NCI-H128 (cell line): Measurements from ENCODE around the gene DES.

Experiments
- DNase-seq: peaks from one replicate; lab custom pipeline; 2025; ENCODE audit not compliant: unreplicated experiment; lab: John Stamatoyannopoulos, UW

DES gene

DNA sequence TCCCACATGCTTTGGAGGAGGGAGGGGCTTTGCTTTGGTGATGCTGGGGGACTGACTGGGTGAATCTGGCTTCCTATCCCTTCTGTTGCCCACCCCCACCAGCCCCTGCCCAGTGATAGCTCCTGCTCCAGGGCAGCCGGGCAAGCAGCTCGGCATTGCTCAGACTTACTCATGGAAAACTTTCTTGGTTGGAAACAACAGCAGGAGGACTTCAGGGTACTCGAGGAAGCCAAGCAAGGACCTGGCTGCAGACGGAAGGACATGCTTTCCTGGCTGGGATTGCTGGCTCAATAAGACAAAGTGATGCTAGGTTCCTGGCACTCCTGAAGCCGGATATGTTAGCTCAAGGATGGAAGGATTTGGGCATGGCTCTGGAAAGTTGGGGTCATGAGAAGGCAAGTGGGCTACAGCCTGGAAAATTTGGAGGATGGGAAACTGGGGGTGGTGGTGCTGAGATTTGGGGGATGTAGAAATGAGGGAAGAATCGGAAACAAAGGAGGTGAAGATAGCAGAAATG is 19.6 kb downstream of the DES start:
- no peak for DNase-seq

GRCh38 chr2:219438453-219438852 is 20.3 kb downstream of the DES start:
- no peak for DNase-seq

DNA sequence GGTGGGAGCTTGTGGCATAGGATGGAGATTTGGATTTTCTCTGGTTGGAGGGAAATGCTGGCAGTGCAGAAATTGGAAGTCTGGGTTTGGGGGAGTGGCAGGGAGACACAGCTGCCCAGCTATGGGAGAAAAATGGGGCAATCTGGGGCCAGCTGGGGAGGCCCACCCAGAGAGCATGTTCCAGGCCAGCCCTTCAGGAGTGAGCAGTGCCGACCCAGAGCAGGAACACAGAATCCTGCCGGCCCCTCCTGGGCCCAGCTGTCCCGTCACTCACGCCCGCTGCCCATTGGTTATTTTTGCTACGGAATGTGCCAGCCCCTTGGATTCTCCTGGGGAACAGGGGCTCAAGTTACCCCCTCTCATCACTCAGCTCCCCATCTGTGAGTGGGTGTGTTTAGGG is 21.3 kb downstream of the DES start:
- DNase-seq, result no peak

- DNase-seq, result no peak
These were observed 22.4 kb downstream of the DES start for GRCh38 chr2:219440388-219441256.

GRCh38 chr2:219441451-219442255 is 23.5 kb downstream of the DES start:
- no peak for DNase-seq

DNA sequence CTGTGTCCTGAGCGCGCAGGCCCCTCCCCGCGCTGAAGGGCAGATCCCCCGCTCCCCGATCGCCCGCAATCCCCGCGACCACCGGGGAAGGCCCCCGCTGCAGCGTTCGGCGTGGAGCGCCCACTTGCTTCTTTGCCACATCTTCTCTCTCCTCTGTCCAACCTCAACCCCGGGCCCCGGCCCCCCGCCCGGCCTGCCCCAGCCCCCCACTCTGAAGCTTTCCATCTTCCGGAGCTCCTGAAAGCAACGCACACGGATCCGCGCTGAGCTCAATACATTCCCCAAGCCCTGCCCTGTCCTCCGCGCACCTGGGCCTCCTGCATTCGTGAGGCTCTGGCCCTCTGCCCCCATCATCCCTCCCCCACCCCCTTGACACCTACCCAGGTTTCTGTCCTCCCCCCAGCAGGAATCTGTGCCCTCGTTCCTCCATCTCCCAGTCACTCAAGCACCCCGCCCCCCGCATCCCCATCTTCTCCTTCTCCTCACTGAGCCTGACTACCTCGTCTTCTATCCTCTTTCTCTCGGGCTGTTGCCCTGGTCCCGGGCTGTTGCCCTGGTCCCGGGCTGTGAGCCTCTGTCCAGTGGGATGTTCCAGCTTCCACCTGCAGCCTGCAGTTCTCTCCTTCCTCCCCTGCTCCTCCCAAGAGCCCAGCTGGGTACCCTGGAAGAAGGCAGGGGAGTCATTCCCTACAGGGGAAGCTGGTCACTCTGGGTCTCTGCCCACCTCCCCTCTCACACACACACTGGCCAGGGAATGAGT is 24.3 kb downstream of the DES start:
- DNase-seq, result no peak

- no peak for DNase-seq
These were observed 25.0 kb downstream of the DES start for GRCh38 chr2:219443016-219443696.

DNA sequence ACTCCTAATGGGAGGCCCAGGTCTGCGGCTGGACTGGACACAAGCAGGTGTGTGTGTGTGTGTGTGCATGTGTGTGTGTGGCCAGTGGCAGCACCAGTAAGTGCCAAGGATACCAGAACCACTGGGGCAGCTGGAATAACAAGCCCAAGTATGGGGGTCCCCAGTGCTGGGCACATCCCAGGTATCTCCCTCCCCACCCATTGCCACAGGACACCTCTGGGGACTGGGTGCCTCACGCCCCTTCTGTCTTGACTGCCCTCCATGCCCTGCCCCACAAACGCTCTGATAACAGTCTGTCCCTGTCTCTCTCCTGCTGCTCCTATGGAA is 25.5 kb downstream of the DES start:
- DNase-seq, result no peak

DNA sequence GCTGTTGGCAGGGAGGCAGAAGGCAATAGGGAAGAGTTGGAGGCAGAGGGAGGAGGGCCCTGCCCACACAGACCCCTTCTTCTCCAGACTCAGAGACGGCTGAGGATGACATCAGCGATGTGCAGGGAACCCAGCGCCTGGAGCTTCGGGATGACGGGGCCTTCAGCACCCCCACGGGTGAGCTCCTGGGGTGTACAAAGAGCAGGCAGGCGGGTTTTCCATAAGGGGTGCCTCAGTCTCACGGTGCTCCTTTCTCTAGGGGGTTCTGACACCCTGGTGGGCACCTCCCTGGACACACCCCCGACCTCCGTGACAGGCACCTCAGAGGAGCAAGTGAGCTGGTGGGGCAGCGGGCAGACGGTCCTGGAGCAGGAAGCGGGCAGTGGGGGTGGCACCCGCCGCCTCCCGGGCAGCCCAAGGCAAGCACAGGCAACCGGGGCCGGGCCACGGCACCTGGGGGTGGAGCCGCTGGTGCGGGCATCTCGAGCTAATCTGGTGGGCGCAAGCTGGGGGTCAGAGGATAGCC is 26.5 kb downstream of the DES start:
- DNase-seq, result no peak

DNA sequence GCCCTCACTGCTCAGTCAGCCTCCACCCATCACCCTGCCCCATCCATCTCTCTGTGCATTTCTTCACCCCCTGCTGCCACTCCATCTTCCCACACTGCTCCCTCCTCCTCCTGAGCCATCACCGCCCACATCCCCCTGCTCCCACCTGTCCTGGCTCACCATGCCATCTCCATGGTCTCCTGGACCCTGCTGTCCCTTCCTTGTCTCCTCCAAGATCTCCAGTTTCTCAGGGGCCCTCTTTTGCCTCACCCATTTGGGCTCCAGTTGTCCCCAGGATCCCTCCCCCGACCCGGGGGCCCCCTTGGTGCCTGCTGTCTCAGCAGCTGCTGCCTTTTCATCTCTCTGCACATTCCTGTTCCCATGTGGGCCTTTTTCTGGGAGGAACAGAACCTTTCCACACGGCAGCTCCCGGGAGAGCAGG is 27.1 kb downstream of the DES start:
- DNase-seq, result no peak

DNA sequence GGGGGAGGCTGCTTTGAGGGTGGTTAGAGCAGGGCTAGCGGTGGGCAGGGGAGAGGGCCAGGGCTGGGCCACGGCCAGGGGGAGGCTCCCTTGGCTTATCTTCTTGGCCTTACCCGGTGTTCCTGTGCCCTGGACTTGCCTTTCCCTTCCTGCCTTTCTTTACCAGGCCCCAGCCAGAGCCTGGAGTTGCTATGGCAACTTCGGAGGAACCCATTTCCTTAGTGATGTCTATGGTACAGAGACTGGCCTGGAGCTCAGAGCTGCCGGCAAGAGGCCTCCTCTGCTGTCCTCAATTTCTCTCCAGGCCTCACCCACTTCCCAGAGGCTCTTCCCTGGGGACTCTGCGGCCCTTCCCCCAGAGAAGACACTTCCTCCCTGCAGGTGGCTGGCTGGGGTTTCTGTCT is 27.9 kb downstream of the DES start:
- DNase-seq, result no peak

GRCh38 chr2:219446689-219447088 is 28.5 kb downstream of the DES start:
- no peak for DNase-seq

DNA sequence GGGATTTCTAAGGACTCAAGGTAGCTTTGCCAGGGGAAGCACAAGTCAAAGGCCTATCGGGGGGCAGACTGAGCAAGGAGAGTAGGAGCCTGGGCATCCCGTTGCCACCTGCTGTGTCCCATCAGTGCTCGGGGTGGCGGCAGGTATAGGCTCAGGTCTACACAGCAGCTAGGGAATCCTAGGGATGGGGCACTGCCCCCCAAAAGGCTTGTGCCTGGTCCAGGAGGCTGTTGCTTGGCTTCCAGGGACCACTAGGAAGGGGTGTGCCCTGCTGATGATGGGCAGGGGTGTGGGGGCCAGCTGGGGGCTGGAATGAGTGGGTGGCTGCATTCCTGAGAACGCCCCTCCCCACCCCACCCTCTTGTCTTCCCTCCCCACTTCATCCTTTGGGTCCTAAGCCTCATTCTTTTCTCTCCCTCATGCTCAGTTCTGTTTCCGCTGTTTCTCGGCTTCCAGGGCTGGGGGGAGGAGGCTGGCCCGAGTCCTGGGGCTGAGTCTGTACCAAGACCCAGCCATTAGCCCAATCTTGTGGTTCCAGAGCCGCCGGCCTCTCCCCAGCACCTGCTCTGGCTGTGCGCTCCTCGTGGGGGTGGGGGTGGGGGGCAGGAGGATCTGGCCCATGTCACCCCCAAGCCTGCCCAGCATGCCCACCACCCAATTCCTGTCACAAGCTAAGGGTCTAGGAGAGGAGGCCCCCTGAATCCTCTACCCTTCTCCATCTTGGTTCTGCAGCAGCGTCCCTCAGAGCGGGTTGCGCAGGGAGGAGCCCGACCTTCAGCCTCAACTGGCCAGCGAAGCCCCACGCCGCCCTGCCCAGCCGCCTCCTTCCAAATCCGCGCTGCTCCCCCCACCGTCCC is 29.3 kb downstream of the DES start:
- no peak for DNase-seq

DNA sequence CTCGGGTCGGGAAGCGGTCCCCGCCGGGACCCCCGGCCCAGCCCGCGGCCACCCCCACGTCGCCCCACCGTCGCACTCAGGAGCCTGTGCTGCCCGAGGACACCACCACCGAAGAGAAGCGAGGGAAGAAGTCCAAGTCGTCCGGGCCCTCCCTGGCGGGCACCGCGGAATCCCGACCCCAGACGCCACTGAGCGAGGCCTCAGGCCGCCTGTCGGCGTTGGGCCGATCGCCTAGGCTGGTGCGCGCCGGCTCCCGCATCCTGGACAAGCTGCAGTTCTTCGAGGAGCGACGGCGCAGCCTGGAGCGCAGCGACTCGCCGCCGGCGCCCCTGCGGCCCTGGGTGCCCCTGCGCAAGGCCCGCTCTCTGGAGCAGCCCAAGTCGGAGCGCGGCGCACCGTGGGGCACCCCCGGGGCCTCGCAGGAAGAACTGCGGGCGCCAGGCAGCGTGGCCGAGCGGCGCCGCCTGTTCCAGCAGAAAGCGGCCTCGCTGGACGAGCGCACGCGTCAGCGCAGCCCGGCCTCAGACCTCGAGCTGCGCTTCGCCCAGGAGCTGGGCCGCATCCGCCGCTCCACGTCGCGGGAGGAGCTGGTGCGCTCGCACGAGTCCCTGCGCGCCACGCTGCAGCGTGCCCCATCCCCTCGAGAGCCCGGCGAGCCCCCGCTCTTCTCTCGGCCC is 30.1 kb downstream of the DES start:
- DNase-seq, result no peak

DNA sequence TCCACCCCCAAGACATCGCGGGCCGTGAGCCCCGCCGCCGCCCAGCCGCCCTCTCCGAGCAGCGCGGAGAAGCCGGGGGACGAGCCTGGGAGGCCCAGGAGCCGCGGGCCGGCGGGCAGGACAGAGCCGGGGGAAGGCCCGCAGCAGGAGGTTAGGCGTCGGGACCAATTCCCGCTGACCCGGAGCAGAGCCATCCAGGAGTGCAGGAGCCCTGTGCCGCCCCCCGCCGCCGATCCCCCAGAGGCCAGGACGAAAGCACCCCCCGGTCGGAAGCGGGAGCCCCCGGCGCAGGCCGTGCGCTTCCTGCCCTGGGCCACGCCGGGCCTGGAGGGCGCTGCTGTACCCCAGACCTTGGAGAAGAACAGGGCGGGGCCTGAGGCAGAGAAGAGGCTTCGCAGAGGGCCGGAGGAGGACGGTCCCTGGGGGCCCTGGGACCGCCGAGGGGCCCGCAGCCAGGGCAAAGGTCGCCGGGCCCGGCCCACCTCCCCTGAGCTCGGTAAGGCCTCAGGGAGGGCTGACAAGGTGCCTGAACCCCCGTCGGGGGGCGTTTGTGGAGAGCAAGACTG is 30.7 kb downstream of the DES start:
- no peak for DNase-seq

GRCh38 chr2:219449609-219450008 is 31.4 kb downstream of the DES start:
- DNase-seq, result no peak

DNA sequence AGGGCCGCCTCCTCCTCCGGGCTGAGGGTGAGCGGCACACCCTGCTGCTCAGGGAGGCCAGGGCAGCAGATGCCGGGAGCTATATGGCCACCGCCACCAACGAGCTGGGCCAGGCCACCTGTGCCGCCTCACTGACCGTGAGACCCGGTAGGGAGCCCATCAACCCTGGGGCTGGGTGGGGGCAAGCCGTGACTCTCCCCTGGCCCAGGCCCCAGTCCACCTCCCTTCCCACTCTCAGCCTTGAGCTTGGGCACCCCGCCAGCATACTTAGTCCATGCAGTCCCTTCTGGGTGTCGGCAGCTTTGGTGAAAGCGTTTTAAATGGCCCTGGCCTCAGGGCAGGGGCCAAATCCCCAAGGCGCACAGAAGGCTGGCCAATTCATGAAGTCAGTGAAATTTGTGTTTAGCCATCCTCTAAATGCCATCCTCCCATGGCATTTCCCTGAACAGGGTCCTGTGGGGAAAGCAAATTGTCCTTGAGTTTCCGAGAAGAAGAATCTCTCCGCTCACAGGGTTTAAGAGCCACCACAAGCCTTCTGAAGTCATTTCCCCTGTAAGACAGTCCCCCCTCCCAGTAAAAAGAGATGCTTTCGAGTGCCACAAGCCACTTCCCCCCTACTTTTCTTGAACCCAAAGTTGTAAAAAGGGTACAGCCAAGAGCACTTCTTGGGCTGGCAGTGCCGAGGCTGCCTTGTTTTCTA is 33.6 kb downstream of the DES start:
- no peak for DNase-seq
